ENCODE results near the gene LRIT2.
"Not testable (repeated sequence)": the region's sequence is repeated elsewhere in the genome, so short reads cannot be mapped to it uniquely, and the experiment has no call there.

LRIT2 gene

GRCh38 chr10:84173501-84173929 is 51.8 kb downstream of the LRIT2 start, which contains the start of gene GPR15LG:
TSS of gene GPR15LG (plus strand) at chr10:84173801. CDS start at chr10:84173852, 51 bp downstream.
- DNase-seq (ENCODE audit: low read depth) = no peak
- no peak within 1 kb of the TSS for H3K4me3 ChIP-seq (ENCODE audit: control insufficient read depth, low read depth, low read length)
- TF ChIP-seq CTCF (conservative IDR thresholded peaks at IDR 0.05; ENCODE audit: control insufficient read depth, insufficient read depth, low read depth, low read length) = no peak

- no peak for TF ChIP-seq CTCF (conservative IDR thresholded peaks at IDR 0.05; ENCODE audit: control insufficient read depth, insufficient read depth, low read depth, low read length)
- H3K4me3 ChIP-seq (ENCODE audit: control insufficient read depth, low read depth, low read length) = no peak overlapping the region
- no peak for DNase-seq (ENCODE audit: low read depth)
Observed at GRCh38 chr10:84172467-84173356, 52.6 kb downstream of the LRIT2 start.

GRCh38 chr10:84171700-84172466 is 53.5 kb downstream of the LRIT2 start:
- not testable (repeated sequence) for DNase-seq (ENCODE audit: low read depth); H3K4me3 ChIP-seq (ENCODE audit: control insufficient read depth, low read depth, low read length)

- not testable (repeated sequence) for DNase-seq (ENCODE audit: low read depth); H3K4me3 ChIP-seq (ENCODE audit: control insufficient read depth, low read depth, low read length)
Observed at GRCh38 chr10:84171237-84171636, 54.1 kb downstream of the LRIT2 start.

Measured in fibroblast of mammary gland (primary cell).